GM18511 (cell line): Measurements from ENCODE around the gene ARMC5.
A peak's percentile ranks its signal among the peaks of the same experiment; 100 is the strongest.

ENCODE experiments used
- ATAC-seq: cut with Tn5 transposase; IDR thresholded peaks from one replicate; pipeline ENCODE4 v1.9.1; 2021; ENCODE audit warnings: mild to moderate bottlenecking, moderate library complexity; ENCODE audit not compliant: unreplicated experiment

Gene ARMC5

DNA sequence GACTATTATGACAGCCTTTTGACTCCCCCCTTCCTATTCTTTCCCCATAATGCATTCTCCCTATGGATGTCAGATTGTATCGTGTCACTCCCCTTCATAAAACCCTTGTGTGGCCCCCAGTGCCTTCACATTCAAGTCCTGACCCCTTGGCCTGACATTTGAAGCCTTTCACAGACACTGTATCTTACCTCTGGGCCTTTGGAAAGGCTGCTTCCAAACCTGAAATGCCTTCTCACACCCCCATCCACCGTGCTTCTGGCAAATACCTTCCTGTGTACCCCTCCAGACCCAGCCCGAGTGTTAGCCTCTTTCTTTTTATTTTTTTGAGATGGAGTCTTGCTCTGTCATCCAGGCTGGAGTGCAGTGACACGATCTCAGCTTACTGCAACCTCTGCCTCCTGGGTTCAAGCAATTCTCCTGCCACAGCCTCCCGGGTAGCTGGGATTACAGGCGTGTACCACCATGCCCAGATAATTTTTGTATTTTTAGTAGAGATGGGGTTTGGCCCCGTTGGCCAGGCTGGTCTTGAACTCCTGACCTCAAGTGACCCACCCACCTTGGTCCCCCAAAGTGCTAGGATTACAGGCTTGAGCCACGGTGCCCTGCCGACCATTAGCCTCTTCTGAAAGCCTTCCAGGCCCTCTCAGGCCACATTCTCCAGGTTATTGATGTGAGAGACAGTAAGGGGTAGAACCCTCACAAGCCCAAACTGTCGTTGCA is 2.1 kb downstream of the ARMC5 start:
- no peak for ATAC-seq

DNA sequence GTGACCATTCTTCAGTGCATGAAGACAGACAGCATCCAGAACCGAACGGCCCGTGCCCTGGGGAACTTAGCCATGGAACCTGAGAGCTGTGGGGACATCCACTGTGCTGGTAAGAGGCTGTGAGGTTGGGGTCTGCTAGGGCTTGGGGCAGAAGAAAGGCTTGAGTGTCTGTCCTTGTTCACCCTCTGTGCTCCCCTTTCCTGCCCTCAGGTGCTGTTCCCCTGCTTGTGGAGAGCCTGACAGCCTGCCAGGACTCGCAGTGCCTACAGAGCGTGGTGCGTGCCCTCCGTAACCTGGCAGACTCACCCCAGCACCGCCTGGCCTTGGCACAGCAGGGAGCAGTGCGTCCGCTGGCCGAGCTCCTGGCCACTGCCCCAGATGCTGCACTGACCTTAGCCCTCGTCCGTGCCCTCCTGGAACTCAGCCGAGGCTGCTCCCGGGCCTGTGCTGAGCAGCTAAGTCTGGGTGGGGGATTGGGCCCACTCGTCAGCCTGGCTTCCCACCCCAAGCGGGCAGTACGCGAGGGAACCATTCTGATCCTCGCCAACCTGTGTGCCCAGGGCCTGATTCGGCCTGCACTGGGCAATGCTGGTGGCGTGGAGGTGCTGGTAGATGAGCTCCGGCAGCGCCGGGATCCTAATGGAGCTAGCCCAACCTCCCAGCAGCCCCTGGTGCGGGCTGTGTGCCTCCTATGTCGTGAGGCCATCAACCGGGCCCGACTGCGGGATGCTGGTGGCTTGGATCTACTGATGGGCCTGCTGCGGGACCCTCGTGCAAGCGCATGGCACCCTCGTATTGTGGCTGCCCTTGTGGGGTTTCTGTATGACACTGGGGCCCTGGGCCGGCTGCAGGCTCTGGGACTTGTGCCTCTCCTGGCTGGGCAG is 2.9 kb downstream of the ARMC5 start:
- ATAC-seq, result no peak

GRCh38 chr16:31464348-31464769 is 5.1 kb downstream of the ARMC5 start:
- ATAC-seq, result no peak

DNA sequence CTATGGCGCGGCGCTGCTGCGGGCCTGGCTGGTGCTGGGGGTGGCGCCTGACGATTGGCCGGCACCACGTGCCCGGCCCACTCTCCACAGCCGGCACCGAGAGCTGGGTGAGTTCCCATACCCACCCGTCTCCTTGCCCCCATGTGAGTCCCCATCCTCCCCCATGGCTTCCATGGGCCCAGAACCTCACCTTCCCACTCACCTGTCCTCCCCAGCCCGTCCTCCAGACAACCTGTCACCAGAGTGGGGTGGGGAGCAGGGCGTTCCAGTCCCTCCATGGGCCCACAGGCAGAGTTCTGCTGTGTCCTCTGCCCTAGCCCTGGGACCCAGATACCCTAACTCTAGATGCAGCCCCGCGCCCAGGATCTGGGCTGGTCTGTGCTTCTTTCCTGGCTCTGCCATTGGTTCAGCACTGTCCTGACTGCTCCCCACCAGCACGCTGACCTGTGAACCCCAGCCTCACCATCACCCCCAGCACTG is 5.5 kb downstream of the ARMC5 start:
- no peak for ATAC-seq

- no peak for ATAC-seq
Measured at GRCh38 chr16:31465788-31466370, 6.6 kb downstream of the ARMC5 start.

- ATAC-seq, result no peak
Measured at GRCh38 chr16:31466381-31466841, 7.1 kb downstream of the ARMC5 start.

- no peak for ATAC-seq
Measured at GRCh38 chr16:31467151-31467773, 8.0 kb downstream of the ARMC5 start.

DNA sequence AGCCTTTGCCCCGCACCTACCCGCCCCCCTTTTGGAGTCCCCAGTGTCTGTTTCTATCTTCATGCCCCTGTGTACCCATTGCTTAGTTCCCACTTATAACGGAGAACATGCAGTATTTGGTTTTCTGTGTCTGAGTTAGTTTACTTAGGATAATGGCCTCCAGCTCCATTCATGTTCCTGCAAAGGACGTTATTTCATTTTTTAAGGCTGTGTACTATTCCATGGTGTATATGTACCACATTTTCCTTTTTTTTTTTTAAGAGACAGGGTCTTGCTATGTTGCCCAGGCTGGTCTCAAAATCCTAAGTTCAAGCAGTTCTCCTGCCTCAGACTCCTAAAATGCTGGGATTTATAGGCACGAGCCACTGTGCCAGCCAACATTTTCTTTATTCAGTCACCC is 8.6 kb downstream of the ARMC5 start:
- no peak for ATAC-seq

DNA sequence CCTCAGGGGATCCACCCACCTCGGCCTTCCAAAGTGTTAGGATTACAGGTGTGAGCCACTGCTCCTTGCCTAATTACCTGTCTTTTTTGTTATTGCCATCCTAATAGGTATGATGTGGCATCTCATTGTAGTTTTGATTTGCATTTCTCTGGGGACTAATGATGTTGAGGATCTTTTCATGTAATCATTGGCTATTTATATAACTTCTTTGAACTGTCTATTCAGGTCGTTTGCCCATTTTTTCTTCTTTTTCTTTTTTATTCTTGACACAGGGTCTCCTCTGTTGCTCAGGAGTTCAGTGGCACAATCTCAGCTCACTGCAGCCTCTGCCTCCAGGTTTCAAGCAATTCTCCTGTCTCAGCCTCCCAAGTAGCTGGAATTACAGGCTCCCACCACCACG is 11.3 kb downstream of the ARMC5 start:
- ATAC-seq, result no peak

GRCh38 chr16:31471241-31471874 is 12.1 kb downstream of the ARMC5 start:
- no peak for ATAC-seq

GRCh38 chr16:31471875-31472708 is 12.8 kb downstream of the ARMC5 start, which contains the start of gene TGFB1I1:
Gene TGFB1I1, plus strand, starts transcription at chr16:31472152. Its CDS starts 37 bp downstream, at chr16:31472189.
- ATAC-seq, result peak; percentile 34

- no peak for ATAC-seq
Measured at GRCh38 chr16:31472709-31473203, 13.5 kb downstream of the ARMC5 start.

DNA sequence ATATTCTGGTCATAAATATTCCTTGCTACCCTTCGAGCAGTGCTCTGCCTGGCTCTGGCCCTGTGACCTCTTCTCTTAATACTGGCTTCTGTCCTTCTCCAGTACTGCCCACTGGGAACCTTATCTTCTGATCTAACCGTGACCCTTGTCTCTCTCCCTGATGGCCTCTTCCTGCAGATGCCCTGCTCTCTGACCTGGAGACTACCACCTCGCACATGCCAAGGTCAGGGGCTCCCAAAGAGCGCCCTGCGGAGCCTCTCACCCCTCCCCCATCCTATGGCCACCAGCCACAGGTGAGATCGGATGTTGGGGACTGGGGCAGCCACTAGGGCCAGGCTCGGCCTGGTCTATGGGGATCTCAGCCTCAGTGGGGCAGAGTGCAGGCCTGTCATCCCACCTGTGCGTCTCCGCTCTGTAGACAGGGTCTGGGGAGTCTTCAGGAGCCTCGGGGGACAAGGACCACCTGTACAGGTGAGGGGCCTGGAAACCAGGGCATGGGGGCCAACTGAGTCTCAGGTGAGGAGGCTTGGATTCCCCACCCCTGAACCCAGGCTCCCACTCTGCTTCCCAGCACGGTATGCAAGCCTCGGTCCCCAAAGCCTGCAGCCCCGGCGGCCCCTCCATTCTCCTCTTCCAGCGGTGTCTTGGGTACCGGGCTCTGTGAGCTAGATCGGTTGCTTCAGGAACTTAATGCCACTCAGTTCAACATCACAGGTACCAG is 14.1 kb downstream of the ARMC5 start:
- no peak for ATAC-seq

DNA sequence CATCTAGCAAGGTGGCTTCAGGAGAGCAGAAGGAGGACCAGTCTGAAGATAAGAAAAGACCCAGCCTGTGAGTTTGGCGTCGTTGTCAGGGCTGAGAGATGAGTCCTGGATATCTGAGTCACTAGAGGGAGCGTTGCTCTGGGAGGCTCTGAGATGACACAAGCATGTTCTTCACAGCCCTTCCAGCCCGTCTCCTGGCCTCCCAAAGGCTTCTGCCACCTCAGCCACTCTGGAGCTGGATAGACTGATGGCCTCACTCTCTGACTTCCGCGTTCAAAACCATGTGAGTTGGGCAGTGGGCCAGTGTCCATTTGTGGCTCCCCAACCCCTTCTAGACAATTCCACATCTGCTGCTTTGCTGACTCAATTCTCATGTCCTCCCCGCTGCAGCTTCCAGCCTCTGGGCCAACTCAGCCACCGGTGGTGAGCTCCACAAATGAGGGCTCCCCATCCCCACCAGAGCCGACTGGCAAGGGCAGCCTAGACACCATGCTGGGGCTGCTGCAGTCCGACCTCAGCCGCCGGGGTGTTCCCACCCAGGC is 14.9 kb downstream of the ARMC5 start:
- ATAC-seq, result no peak

GRCh38 chr16:31474773-31475738 is 15.8 kb downstream of the ARMC5 start:
- no peak for ATAC-seq

GRCh38 chr16:31475946-31476302 is 16.6 kb downstream of the ARMC5 start:
- no peak for ATAC-seq
